ENCODE data around the gene PGR. TPM values are rescaled to one million over a fixed set of nuclear protein-coding genes. Genes with fewer than 3 reads are reported as not detected.

PGR gene
- total RNA-seq, 1 donor from 2014 or later: not detected

- H3K9me3 Mint-ChIP-seq (ENCODE audit: unreplicated experiment): no peaks in the 10 kb centered on the region
- TF ChIP-seq CTCF (IDR thresholded peaks at IDR 0.05): no peak
- no peaks in the 10 kb centered on the region for H3K36me3 Mint-ChIP-seq (ENCODE audit: unreplicated experiment)
- DNase-seq (ENCODE audit: extremely low spot score, unreplicated experiment): no peak
- no peak overlapping the region for H3K4me3 Mint-ChIP-seq (ENCODE audit: unreplicated experiment)
- no peak overlapping the region for H3K27ac Mint-ChIP-seq (ENCODE audit: unreplicated experiment)
- peaks cover 54% of the 10 kb centered on the region for H3K27me3 Mint-ChIP-seq (ENCODE audit: unreplicated experiment)
- peaks cover 5% of the 10 kb centered on the region for H3K4me1 Mint-ChIP-seq (ENCODE audit: unreplicated experiment)
These were observed 96.6 kb downstream of the PGR start for GRCh38 chr11:101032991-101033390.

- DNase-seq (ENCODE audit: extremely low spot score, unreplicated experiment): no peak
- H3K4me3 Mint-ChIP-seq (ENCODE audit: unreplicated experiment): no peak overlapping the region
- H3K4me1 Mint-ChIP-seq (ENCODE audit: unreplicated experiment): peaks cover 5% of the 10 kb centered on the region
- peaks cover 44% of the 10 kb centered on the region for H3K27me3 Mint-ChIP-seq (ENCODE audit: unreplicated experiment)
- TF ChIP-seq CTCF (IDR thresholded peaks at IDR 0.05): no peak
- no peaks in the 10 kb centered on the region for H3K9me3 Mint-ChIP-seq (ENCODE audit: unreplicated experiment)
- H3K36me3 Mint-ChIP-seq (ENCODE audit: unreplicated experiment): no peaks in the 10 kb centered on the region
- H3K27ac Mint-ChIP-seq (ENCODE audit: unreplicated experiment): no peak overlapping the region
These were observed 97.9 kb downstream of the PGR start for GRCh38 chr11:101031713-101032112.

GRCh38 chr11:101030692-101031091 is 98.9 kb downstream of the PGR start:
- no peak for DNase-seq (ENCODE audit: extremely low spot score, unreplicated experiment)
- no peaks in the 10 kb centered on the region for H3K9me3 Mint-ChIP-seq (ENCODE audit: unreplicated experiment)
- TF ChIP-seq CTCF (IDR thresholded peaks at IDR 0.05): no peak
- peaks cover 43% of the 10 kb centered on the region for H3K27me3 Mint-ChIP-seq (ENCODE audit: unreplicated experiment)
- no peak overlapping the region for H3K4me3 Mint-ChIP-seq (ENCODE audit: unreplicated experiment)
- no peak overlapping the region for H3K27ac Mint-ChIP-seq (ENCODE audit: unreplicated experiment)
- no peaks in the 10 kb centered on the region for H3K36me3 Mint-ChIP-seq (ENCODE audit: unreplicated experiment)
- H3K4me1 Mint-ChIP-seq (ENCODE audit: unreplicated experiment): peaks cover 5% of the 10 kb centered on the region

- Mint-ChIP-seq H3K4me1 (ENCODE audit: unreplicated experiment) (peaks cover 5% of the 10 kb centered on the region), H3K9me3 (ENCODE audit: unreplicated experiment) (no peaks in the 10 kb centered on the region), H3K36me3 (ENCODE audit: unreplicated experiment) (no peaks in the 10 kb centered on the region), H3K27ac (ENCODE audit: unreplicated experiment) (no peak overlapping the region), H3K27me3 (ENCODE audit: unreplicated experiment) (peaks cover 46% of the 10 kb centered on the region), H3K4me3 (ENCODE audit: unreplicated experiment) (no peak overlapping the region)
- DNase-seq (ENCODE audit: extremely low spot score, unreplicated experiment): no peak
- no peak for TF ChIP-seq CTCF (IDR thresholded peaks at IDR 0.05)
These were observed 99.6 kb downstream of the PGR start for GRCh38 chr11:101030015-101030414.

GRCh38 chr11:101028644-101029043 is 101.0 kb downstream of the PGR start:
- peaks cover 42% of the 10 kb centered on the region for H3K27me3 Mint-ChIP-seq (ENCODE audit: unreplicated experiment)
- H3K4me1 Mint-ChIP-seq (ENCODE audit: unreplicated experiment): peaks cover 5% of the 10 kb centered on the region
- H3K27ac Mint-ChIP-seq (ENCODE audit: unreplicated experiment): no peak overlapping the region
- no peaks in the 10 kb centered on the region for H3K9me3 Mint-ChIP-seq (ENCODE audit: unreplicated experiment)
- no peak overlapping the region for H3K4me3 Mint-ChIP-seq (ENCODE audit: unreplicated experiment)
- no peak for DNase-seq (ENCODE audit: extremely low spot score, unreplicated experiment)
- TF ChIP-seq CTCF (IDR thresholded peaks at IDR 0.05): no peak
- H3K36me3 Mint-ChIP-seq (ENCODE audit: unreplicated experiment): no peaks in the 10 kb centered on the region

Data from osteocyte (in vitro differentiated cells).